ENCODE results near the gene SPTAN1. TPM values are rescaled to one million over a fixed set of nuclear protein-coding genes. Genes with fewer than 3 reads are reported as not detected.

The SPTAN1 gene
- polyA plus RNA-seq, 1 donor from 2014 or later: 287 TPM

GRCh38 chr9:128629136-128629535 is 76.7 kb downstream of the SPTAN1 start:
- Histone ChIP-seq H3K27ac (ENCODE audit: low read length) (no peak overlapping the region), H4K20me1 (ENCODE audit: insufficient read depth) (no peaks in the 10 kb centered on the region), H3K4me3 (ENCODE audit: low read length) (no peak overlapping the region), H3K79me2 (replicated peaks; ENCODE audit: insufficient read depth, low read length) (no peaks in the 10 kb centered on the region), H3F3A (ENCODE audit: insufficient read depth, low read length, poor library complexity, severe bottlenecking) (no peaks in the 10 kb centered on the region), H3K9me2 (ENCODE audit: insufficient read depth, low read length) (no peaks in the 10 kb centered on the region), H3K9ac (ENCODE audit: low read length) (no peak overlapping the region), H3K36me3 (ENCODE audit: insufficient read depth, low read length) (peaks cover 21% of the 10 kb centered on the region), H3K4me2 (ENCODE audit: low read length) (no peak overlapping the region), H3K9me3 (ENCODE audit: low read length) (no peaks in the 10 kb centered on the region), H3K27me3 (ENCODE audit: insufficient read depth, low read depth, low read length) (no peaks in the 10 kb centered on the region), H2AFZ (ENCODE audit: low read depth, low read length) (no peak overlapping the region)
- TF ChIP-seq, protein P1, sequence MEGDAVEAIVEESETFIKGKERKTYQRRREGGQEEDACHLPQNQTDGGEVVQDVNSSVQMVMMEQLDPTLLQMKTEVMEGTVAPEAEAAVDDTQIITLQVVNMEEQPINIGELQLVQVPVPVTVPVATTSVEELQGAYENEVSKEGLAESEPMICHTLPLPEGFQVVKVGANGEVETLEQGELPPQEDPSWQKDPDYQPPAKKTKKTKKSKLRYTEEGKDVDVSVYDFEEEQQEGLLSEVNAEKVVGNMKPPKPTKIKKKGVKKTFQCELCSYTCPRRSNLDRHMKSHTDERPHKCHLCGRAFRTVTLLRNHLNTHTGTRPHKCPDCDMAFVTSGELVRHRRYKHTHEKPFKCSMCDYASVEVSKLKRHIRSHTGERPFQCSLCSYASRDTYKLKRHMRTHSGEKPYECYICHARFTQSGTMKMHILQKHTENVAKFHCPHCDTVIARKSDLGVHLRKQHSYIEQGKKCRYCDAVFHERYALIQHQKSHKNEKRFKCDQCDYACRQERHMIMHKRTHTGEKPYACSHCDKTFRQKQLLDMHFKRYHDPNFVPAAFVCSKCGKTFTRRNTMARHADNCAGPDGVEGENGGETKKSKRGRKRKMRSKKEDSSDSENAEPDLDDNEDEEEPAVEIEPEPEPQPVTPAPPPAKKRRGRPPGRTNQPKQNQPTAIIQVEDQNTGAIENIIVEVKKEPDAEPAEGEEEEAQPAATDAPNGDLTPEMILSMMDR (IDR thresholded peaks at IDR 0.05; ENCODE audit: poor library complexity, severe bottlenecking): no peak
- TF ChIP-seq SMC3 (conservative IDR thresholded peaks at IDR 0.05; ENCODE audit: poor library complexity): no peak
- TF ChIP-seq, protein P2, sequence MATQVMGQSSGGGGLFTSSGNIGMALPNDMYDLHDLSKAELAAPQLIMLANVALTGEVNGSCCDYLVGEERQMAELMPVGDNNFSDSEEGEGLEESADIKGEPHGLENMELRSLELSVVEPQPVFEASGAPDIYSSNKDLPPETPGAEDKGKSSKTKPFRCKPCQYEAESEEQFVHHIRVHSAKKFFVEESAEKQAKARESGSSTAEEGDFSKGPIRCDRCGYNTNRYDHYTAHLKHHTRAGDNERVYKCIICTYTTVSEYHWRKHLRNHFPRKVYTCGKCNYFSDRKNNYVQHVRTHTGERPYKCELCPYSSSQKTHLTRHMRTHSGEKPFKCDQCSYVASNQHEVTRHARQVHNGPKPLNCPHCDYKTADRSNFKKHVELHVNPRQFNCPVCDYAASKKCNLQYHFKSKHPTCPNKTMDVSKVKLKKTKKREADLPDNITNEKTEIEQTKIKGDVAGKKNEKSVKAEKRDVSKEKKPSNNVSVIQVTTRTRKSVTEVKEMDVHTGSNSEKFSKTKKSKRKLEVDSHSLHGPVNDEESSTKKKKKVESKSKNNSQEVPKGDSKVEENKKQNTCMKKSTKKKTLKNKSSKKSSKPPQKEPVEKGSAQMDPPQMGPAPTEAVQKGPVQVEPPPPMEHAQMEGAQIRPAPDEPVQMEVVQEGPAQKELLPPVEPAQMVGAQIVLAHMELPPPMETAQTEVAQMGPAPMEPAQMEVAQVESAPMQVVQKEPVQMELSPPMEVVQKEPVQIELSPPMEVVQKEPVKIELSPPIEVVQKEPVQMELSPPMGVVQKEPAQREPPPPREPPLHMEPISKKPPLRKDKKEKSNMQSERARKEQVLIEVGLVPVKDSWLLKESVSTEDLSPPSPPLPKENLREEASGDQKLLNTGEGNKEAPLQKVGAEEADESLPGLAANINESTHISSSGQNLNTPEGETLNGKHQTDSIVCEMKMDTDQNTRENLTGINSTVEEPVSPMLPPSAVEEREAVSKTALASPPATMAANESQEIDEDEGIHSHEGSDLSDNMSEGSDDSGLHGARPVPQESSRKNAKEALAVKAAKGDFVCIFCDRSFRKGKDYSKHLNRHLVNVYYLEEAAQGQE (IDR thresholded peaks at IDR 0.05; ENCODE audit: borderline replicate concordance): no peak
- TF ChIP-seq RAD21 (conservative IDR thresholded peaks at IDR 0.05): no peak
- no peak for TF ChIP-seq EP300 (conservative IDR thresholded peaks at IDR 0.05; ENCODE audit: poor library complexity, severe bottlenecking)
- TF ChIP-seq MXI1 (conservative IDR thresholded peaks at IDR 0.05; ENCODE audit: poor library complexity, severe bottlenecking): no peak
- no peak for TF ChIP-seq EZH2 (IDR thresholded peaks at IDR 0.05; ENCODE audit: borderline replicate concordance, insufficient read depth, low read length, poor library complexity, severe bottlenecking)
- TF ChIP-seq POLR2AphosphoS5 (IDR thresholded peaks at IDR 0.05): no peak
- TF ChIP-seq TAF1 (IDR thresholded peaks at IDR 0.05; ENCODE audit: low read depth): no peak

- H3K27ac ChIP-seq (ENCODE audit: low read length): no peak overlapping the region
These were observed 77.6 kb downstream of the SPTAN1 start for GRCh38 chr9:128629852-128630545.

More at GRCh38 chr9:128629852-128630545, 77.6 kb downstream of the SPTAN1 start:
- Histone ChIP-seq H2AFZ (ENCODE audit: low read depth, low read length) (no peak overlapping the region), H3K4me3 (ENCODE audit: low read length) (no peak overlapping the region), H3K4me2 (ENCODE audit: low read length) (no peak overlapping the region), H3K9ac (ENCODE audit: low read length) (no peak overlapping the region), H3F3A (ENCODE audit: insufficient read depth, low read length, poor library complexity, severe bottlenecking) (no peaks in the 10 kb centered on the region), H3K27me3 (ENCODE audit: insufficient read depth, low read depth, low read length) (no peaks in the 10 kb centered on the region), H4K20me1 (ENCODE audit: insufficient read depth) (no peaks in the 10 kb centered on the region), H3K9me3 (ENCODE audit: low read length) (no peaks in the 10 kb centered on the region), H3K9me2 (ENCODE audit: insufficient read depth, low read length) (no peaks in the 10 kb centered on the region), H3K79me2 (replicated peaks; ENCODE audit: insufficient read depth, low read length) (no peaks in the 10 kb centered on the region), H3K36me3 (ENCODE audit: insufficient read depth, low read length) (peaks cover 20% of the 10 kb centered on the region)
- TF ChIP-seq, protein P1 (IDR thresholded peaks at IDR 0.05; ENCODE audit: poor library complexity, severe bottlenecking): no peak
- TF ChIP-seq, protein P2 (IDR thresholded peaks at IDR 0.05; ENCODE audit: borderline replicate concordance): no peak
- no peak for TF ChIP-seq MXI1 (conservative IDR thresholded peaks at IDR 0.05; ENCODE audit: poor library complexity, severe bottlenecking)
- TF ChIP-seq RAD21 (conservative IDR thresholded peaks at IDR 0.05): no peak
- no peak for TF ChIP-seq TAF1 (IDR thresholded peaks at IDR 0.05; ENCODE audit: low read depth)
